H7 (cell line): ENCODE results near the gene SLC39A13. TPM values are rescaled to one million over a fixed set of nuclear protein-coding genes. Genes with fewer than 3 reads are reported as not detected.

Source experiments
- DNase-seq: peaks from one replicate; pipeline ENCODE4 v3.0.0; 2012
- H3K27me3 ChIP-seq: 2 replicates; pipeline ENCODE4 v1.6.0; 2011; ENCODE audit warnings: mild to moderate bottlenecking, low read length; ENCODE audit not compliant: control insufficient read depth, insufficient read depth
- H3K36me3 ChIP-seq: replicated peaks from 2 replicates; pipeline ENCODE4 v1.5.1; 2011; ENCODE audit warnings: low read length; ENCODE audit not compliant: control insufficient read depth, insufficient read depth
- H3K4me3 ChIP-seq: 2 replicates; pipeline ENCODE4 v1.5.1; 2011; ENCODE audit warnings: low read depth, mild to moderate bottlenecking, control low read depth, low read length, moderate library complexity; ENCODE audit not compliant: insufficient read depth
- total RNA-seq: library from RNA; depleted of rRNA; stranded (reverse); fragments of >200 nt; shearing (Covaris generic); gene quantifications from 2 replicates; pipeline ENCODE4 v1.2.3, GENCODE V29; 2014; rRNA removed

SLC39A13 gene
- 26.7 and 29.0 TPM in 2 replicates for total RNA-seq

DNA sequence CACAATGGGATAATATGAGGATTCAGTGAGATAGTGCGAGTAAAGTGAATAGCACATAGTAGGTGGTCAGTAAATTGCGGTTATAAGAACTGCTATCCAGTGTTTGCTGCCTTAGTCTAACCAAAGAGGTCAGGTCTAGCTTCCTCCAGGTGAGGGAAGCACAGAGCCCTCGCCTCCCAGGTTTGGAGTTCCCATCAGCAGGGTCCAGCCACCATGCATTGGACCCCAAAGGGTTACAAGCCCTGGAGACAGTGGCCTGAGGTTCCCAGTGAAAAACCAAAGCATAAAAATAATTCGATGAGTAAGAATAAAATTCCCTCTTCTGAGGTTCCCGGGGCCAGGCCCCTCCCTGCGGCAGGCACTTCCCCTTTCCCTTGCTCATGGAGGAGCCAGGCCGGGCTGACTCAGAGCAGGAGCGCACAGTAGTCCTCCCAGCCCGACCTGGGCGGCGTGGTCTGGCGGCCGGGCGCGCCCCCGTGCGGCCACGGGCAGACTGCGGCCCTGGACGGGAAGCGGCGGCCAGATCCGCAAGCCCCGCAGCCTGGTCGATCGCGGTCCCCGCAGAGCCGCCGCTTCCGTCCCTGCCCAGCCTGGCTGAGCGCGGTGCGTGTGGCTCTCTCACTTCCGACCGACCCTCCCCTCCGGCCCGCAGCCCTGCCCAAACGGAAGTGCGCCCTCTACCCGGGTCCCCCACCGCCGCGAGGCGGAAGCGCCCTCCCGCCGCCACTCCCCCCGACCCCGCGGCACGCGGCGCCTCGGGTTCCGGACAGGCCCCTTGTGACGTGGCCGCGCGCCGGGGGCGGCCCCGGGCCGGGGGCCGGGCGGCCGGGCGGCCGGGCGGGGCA lies at the start of gene SLC39A13:
TSS of gene SLC39A13 (plus strand) at position 845 of the 845 bp plus-strand sequence. CDS start 1,505 bp downstream, outside the sequence.
- Histone ChIP-seq H3K4me3 (peak within 1 kb of the TSS; percentile 84), H3K27me3 (no peaks in the 10 kb centered on the region), H3K36me3 (no peaks in the 10 kb centered on the region; the same call in 1 of the 2 replicates)
- peak; percentile 100 for DNase-seq

DNA sequence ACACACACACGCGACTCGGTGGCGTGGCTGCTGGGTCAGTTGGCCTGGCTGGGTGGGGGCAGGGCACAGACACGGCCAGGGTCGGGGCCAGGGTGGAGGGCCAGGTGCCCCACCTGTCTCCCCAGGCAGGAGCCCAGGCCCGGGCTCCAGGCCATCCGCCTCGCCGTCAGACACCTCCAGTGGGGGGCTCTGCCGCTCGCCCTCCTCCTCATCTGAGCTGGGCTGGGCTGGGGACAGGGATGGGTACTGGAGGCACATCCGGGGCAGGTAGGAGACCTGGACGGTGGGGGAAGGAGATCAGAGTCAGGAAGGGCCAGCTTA lies 49.7 kb upstream of the SLC39A13 start:
- peak; percentile 47 for DNase-seq
- no peaks in the 10 kb centered on the region for H3K27me3 ChIP-seq
- H3K36me3 ChIP-seq: no peaks in the 10 kb centered on the region; the same call in 1 of the 2 replicates
- no peak overlapping the region for H3K4me3 ChIP-seq

DNA sequence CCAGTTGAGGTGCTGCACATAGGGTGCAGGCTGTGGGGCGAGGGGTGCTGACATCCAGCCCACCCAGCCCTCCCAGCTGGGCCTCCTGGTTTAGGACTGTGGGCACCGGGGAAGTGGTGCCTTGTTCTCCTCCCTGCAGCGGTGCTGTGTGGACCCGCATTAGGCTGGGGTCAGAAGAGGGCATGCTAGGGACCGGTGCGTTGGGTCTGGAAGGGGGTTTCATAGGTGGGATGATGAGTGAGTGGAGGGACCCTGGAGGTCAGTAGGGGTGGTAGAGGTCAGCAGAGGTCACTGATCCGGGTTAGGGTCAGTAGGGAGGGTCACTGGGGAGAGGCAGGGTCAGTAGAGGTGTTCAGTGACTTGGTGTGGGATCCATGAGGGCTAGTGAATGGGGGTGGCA lies 49.2 kb upstream of the SLC39A13 start:
- Histone ChIP-seq H3K27me3 (no peaks in the 10 kb centered on the region), H3K36me3 (no peaks in the 10 kb centered on the region; the same call in 1 of the 2 replicates), H3K4me3 (no peak overlapping the region)
- no peak for DNase-seq

- Histone ChIP-seq H3K36me3 (no peaks in the 10 kb centered on the region; the same call in 1 of the 2 replicates), H3K4me3 (no peak overlapping the region), H3K27me3 (no peaks in the 10 kb centered on the region)
- DNase-seq: no peak
Measured at GRCh38 chr11:47359586-47359985, 48.8 kb upstream of the SLC39A13 start.

GRCh38 chr11:47360341-47360740 lies 48.0 kb upstream of the SLC39A13 start:
- Histone ChIP-seq H3K27me3 (no peaks in the 10 kb centered on the region), H3K36me3 (no peaks in the 10 kb centered on the region; the same call in 1 of the 2 replicates), H3K4me3 (no peak overlapping the region)
- DNase-seq: no peak

GRCh38 chr11:47361419-47361818 lies 47.0 kb upstream of the SLC39A13 start:
- Histone ChIP-seq H3K36me3 (no peaks in the 10 kb centered on the region; the same call in 1 of the 2 replicates), H3K4me3 (no peak overlapping the region)
- no peak for DNase-seq

DNA sequence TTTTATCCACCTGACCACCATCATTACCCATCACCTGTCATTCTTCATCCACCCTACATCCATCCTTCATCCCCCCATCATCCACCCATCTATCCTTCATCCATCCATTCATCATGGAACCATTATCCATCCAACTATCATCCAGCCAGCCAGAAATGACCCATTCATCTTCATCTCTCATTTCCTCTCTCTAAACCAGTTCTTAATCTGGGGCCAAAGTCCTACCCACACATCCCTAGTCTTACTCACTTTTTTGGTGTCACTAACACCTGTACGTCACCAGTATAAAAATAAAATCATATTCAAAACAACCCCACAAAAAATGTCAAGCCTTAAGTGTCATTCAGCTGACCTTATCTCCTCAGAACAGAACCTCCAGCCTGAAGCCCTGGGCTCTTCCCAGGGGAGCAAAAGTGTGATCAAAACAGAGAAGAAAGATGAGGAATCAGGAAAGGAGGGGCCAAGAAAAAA lies 42.3 kb upstream of the SLC39A13 start:
- DNase-seq: no peak
- H3K36me3 ChIP-seq: no peaks in the 10 kb centered on the region
- no peak overlapping the region for H3K4me3 ChIP-seq
- H3K27me3 ChIP-seq: no peaks in the 10 kb centered on the region

More at GRCh38 chr11:47361419-47361818, 47.0 kb upstream of the SLC39A13 start:
- no peaks in the 10 kb centered on the region for H3K27me3 ChIP-seq

DNA sequence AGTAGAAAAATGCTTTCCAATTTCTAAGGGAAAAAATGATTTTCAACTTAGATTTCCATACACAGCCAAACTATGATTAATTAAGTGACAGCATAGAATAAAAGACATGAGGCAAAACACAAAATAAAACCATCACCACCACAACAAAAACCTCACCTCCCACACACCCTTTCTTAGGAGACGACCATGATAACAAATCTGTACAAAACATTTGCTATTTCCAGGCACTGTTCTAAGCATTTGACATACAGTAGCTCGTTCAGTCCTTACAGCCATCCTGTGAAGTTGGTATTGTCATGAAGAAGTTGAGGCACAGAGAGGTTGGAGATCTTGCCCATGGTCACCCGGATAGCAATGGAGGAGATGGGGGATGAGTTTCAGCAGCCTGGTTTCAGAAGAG lies 38.7 kb upstream of the SLC39A13 start:
- DNase-seq: no peak
- Histone ChIP-seq H3K36me3 (no peaks in the 10 kb centered on the region), H3K27me3 (no peaks in the 10 kb centered on the region), H3K4me3 (no peak overlapping the region)

GRCh38 chr11:47372422-47372821 lies 36.0 kb upstream of the SLC39A13 start:
- H3K4me3 ChIP-seq: no peak overlapping the region
- no peaks in the 10 kb centered on the region for H3K27me3 ChIP-seq
- no peaks in the 10 kb centered on the region for H3K36me3 ChIP-seq
- DNase-seq: no peak

GRCh38 chr11:47373876-47374719 lies 34.3 kb upstream of the SLC39A13 start:
- DNase-seq: peak; percentile 94
- Histone ChIP-seq H3K27me3 (no peaks in the 10 kb centered on the region), H3K36me3 (no peaks in the 10 kb centered on the region), H3K4me3 (no peak overlapping the region)

DNA sequence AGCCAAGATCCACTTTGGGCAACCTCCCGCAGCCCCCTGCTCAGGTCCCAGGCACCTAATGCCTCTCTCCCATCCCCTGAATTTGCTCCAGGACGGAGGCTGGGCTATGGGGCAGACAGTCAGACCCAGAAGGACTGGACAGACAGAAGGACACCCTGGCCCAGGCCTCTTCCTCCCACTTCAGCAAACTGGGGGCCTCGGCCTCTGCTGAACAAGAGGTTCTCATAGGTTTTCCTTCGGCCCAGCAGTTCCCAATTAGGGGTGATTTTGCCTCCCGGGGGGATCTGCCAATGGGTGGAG lies 33.7 kb upstream of the SLC39A13 start:
- Histone ChIP-seq H3K4me3 (no peak overlapping the region), H3K27me3 (no peaks in the 10 kb centered on the region), H3K36me3 (no peaks in the 10 kb centered on the region)
- no peak for DNase-seq

DNA sequence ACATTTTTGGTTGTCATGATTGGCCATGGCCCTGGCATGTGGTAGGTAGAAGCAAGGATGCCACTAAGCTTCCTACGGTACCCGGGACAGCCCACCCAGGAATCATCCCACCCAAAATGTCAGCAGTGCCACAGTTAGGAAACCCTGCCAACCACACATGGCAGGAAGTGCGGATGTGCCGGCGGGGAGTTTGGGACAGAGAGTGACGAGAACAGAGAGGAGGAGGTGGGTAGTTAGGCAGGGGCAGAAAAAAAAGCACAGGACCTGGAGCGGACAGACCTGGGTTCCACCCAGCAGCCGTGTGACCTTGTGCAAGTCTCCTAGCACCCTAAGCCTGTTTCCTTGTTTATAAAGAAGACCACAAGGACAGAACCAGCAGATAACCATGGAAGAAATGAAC lies 33.4 kb upstream of the SLC39A13 start:
- Histone ChIP-seq H3K27me3 (no peaks in the 10 kb centered on the region), H3K36me3 (no peaks in the 10 kb centered on the region), H3K4me3 (no peak overlapping the region)
- DNase-seq: no peak

- no peaks in the 10 kb centered on the region for H3K27me3 ChIP-seq
- no peaks in the 10 kb centered on the region for H3K36me3 ChIP-seq
- no peak overlapping the region for H3K4me3 ChIP-seq
- no peak for DNase-seq
Measured at GRCh38 chr11:47375546-47376085, 32.8 kb upstream of the SLC39A13 start.

DNA sequence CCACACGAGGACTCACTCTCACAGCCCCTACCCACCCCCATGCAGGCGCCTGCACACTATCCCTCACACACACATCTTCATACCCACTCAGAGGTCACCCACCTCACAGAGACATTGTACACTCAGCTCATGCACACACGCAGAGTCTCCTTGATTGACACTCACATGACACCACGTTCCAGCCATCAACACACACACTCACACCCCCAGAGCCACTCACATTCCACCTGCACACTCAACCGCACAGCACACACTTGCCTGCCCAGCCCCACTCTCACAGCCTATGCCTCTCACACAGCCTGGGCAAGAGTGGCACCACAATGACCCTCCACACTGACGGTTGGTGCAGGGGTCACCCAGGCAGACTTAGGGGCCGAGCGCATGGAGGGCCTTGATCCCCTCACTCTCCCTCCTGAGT lies 32.3 kb upstream of the SLC39A13 start:
- no peak overlapping the region for H3K4me3 ChIP-seq
- H3K36me3 ChIP-seq: no peaks in the 10 kb centered on the region
- no peak for DNase-seq
- no peaks in the 10 kb centered on the region for H3K27me3 ChIP-seq
